ENCODE results near the gene ABCC2. TPM values are rescaled to one million over a fixed set of nuclear protein-coding genes. Genes with fewer than 3 reads are reported as not detected.

The ABCC2 gene
- total and polyA plus RNA-seq, 2 experiments from 2014 or later: 0.45 to 2.4 TPM

- H3K4me1 Mint-ChIP-seq: no peaks in the 10 kb centered on the region
- DNase-seq (ENCODE audit: low spot score): no peak
- no peak overlapping the region for H3K27ac ChIP-seq (ENCODE audit: low read depth)
- no peaks in the 10 kb centered on the region for H3K36me3 ChIP-seq (ENCODE audit: insufficient read depth)
- no peaks in the 10 kb centered on the region for H3K9me2 ChIP-seq (ENCODE audit: insufficient read depth)
- H3K27me3 ChIP-seq (ENCODE audit: insufficient read depth): no peaks in the 10 kb centered on the region
- peaks cover 15% of the 10 kb centered on the region for H3K27me3 Mint-ChIP-seq (ENCODE audit: insufficient read depth, low read depth, poor library complexity)
- H3K79me2 ChIP-seq (replicated peaks; ENCODE audit: insufficient read depth): no peaks in the 10 kb centered on the region
- H3K4me3 ChIP-seq: no peak overlapping the region
- no peaks in the 10 kb centered on the region for H3F3A ChIP-seq (replicated peaks; ENCODE audit: low read depth)
- peaks cover 9% of the 10 kb centered on the region for H3K36me3 Mint-ChIP-seq (ENCODE audit: low read depth)
- no peak overlapping the region for H3K4me2 ChIP-seq
- H4K20me1 ChIP-seq (replicated peaks; ENCODE audit: insufficient read depth): no peaks in the 10 kb centered on the region
- no peak overlapping the region for H2AFZ ChIP-seq
- no peak for ATAC-seq
- H3K4me1 ChIP-seq (ENCODE audit: insufficient read depth): no peaks in the 10 kb centered on the region
- peaks cover 18% of the 10 kb centered on the region for H3K9me3 Mint-ChIP-seq
- H3K27ac Mint-ChIP-seq: no peak overlapping the region
- no peak overlapping the region for H3K4me3 Mint-ChIP-seq
- TF ChIP-seq REST (IDR thresholded peaks at IDR 0.05; ENCODE audit: unreplicated experiment) (no peak), ZNF114 (CRISPR knock-in tag; IDR thresholded peaks at IDR 0.05) (no peak), EZH2 (IDR thresholded peaks at IDR 0.05; ENCODE audit: low read depth, unreplicated experiment) (no peak)
Observed at GRCh38 chr10:99835947-99836346, 53.5 kb downstream of the ABCC2 start.

GRCh38 chr10:99836711-99837110 lies 54.3 kb downstream of the ABCC2 start:
- DNase-seq (ENCODE audit: low spot score): no peak
- no peak overlapping the region for H2AFZ ChIP-seq
- no peaks in the 10 kb centered on the region for H3K27me3 ChIP-seq (ENCODE audit: insufficient read depth)
- Mint-ChIP-seq H3K36me3 (ENCODE audit: low read depth) (peaks cover 14% of the 10 kb centered on the region), H3K27me3 (ENCODE audit: insufficient read depth, low read depth, poor library complexity) (peaks cover 19% of the 10 kb centered on the region), H3K4me3 (no peak overlapping the region), H3K4me1 (no peaks in the 10 kb centered on the region), H3K27ac (no peak overlapping the region), H3K9me3 (peaks cover 25% of the 10 kb centered on the region)
- no peaks in the 10 kb centered on the region for H3K79me2 ChIP-seq (replicated peaks; ENCODE audit: insufficient read depth)
- no peaks in the 10 kb centered on the region for H3K9me2 ChIP-seq (ENCODE audit: insufficient read depth)
- H3K4me3 ChIP-seq: no peak overlapping the region
- no peaks in the 10 kb centered on the region for H3K4me1 ChIP-seq (ENCODE audit: insufficient read depth)
- H3K4me2 ChIP-seq: no peak overlapping the region
- TF ChIP-seq JUNB (IDR thresholded peaks at IDR 0.05; ENCODE audit: unreplicated experiment) (no peak), NANOG (IDR thresholded peaks at IDR 0.05; ENCODE audit: borderline replicate concordance) (no peak), ZNF462 (CRISPR knock-in tag; IDR thresholded peaks at IDR 0.05) (no peak), CTCF (conservative IDR thresholded peaks at IDR 0.05; ENCODE audit: low read depth in 2 of 2) (no peak), ZNF114 (CRISPR knock-in tag; IDR thresholded peaks at IDR 0.05) (no peak), STAT1 (IDR thresholded peaks at IDR 0.05; ENCODE audit: unreplicated experiment) (no peak), POLR2AphosphoS5 (IDR thresholded peaks at IDR 0.05; ENCODE audit: low read depth) (no peak), CREB1 (CRISPR knock-in tag; IDR thresholded peaks at IDR 0.05; ENCODE audit: low read depth) (no peak), EZH2phosphoT487 (IDR thresholded peaks at IDR 0.05; ENCODE audit: unreplicated experiment) (no peak)
- no peaks in the 10 kb centered on the region for H3F3A ChIP-seq (replicated peaks; ENCODE audit: low read depth)
- H3K36me3 ChIP-seq (ENCODE audit: insufficient read depth): no peaks in the 10 kb centered on the region
- no peak overlapping the region for H3K27ac ChIP-seq (ENCODE audit: low read depth)
- ATAC-seq: no peak
- H4K20me1 ChIP-seq (replicated peaks; ENCODE audit: insufficient read depth): no peaks in the 10 kb centered on the region

Measured in GM23338 (cell line).